GM20431 (cell line): ENCODE data around the gene INO80B.

Experiments used
- in situ Hi-C: fragments of 300-500 bp; cut with MseI, MboI; formaldehyde crosslinking; loops from one replicate; pipeline ENCODE4 v1.15.0; 2020; ENCODE audit warnings: low sequenced_read_pairs; ENCODE audit not compliant: unreplicated experiment

INO80B gene

DNA sequence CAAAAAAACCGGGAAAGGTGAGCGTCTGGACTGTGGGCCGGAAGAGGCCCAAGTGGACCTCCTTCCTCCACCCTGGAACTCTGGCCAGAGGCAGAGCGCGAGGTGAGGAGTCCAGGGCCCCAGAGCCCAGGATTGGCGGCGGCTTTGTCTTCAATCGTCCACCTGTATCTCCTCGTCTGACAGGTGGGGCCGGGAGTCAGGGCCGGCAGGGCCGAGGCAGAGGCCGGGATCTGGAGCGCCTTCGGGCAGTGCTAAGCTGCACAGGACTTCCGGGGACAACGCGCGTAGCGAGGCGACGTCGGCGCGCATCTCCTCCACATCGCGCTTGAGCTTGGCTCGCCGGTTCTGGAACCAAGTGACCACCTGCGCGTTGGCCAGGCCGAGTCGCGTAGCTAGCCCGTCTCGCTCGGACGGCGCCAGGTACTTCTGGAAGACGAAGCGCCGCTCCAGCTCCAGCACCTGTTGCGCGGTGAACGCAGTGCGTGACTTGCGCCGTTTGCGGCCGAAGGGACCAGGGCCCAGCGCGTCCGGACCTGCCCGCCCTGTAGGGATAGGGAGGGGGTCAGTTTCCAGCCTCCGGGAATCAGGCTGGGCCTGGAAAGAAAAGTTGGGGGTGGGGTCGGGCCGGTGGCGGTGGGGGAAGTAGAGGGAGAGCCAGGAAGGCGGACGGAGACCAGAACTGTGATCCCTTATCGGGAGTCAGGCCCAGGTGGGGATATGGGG is 43.1 kb downstream of the INO80B start:
- in situ Hi-C loops = loop anchor here (25.0 kb wide), 1 partner anchor 89 kb away; no protein-coding TSS in a partner anchor

DNA sequence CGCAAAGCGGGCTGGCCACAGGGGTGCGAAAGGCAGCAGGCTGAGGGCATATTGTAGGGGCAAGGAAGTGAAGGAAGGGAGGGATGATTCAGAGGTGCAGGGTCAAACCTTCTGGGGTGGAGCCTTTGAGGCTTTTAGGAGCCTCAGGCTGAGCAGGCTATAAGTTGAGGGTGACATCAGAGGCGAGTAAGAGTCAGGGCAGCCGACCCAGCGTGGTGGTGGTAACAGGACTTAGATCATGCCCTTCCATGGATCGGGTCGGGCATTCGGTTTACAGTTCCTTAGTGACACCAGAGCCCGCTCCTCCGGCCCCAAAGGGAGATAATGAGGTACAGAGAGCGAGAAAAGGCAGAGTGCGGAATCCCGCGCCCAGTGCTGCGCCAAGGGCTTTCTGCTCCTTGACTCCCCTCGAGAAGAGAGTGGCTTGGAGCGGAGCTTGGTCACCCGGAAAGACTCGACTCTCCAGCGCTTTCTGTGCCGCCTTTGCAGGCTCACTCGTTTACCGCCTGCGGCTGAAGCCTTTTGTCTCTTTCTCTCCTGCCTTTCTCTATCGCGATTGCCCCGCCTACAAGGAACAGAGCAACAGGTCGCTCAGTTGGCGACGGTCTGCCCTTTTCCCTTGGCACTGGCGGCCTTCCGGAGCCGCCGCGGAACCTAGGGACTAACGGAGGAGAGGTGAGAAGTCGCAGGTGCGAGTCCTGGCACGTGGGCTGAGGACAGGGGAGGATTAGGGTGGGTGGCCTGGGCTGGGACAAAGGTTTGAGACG is 43.8 kb downstream of the INO80B start:
- in situ Hi-C loops = loop anchor here (25.0 kb wide), 1 partner anchor 89 kb away; no protein-coding TSS in a partner anchor

- in situ Hi-C loops = loop anchor here (25.0 kb wide), 1 partner anchor 88 kb away; no protein-coding TSS in a partner anchor
These were observed 44.5 kb downstream of the INO80B start, which contains the start of gene LBX2 for GRCh38 chr2:74499267-74499939. Gene LBX2, minus strand, starts transcription at chr2:74499603. Its CDS starts 66 bp downstream, at chr2:74499537.

DNA sequence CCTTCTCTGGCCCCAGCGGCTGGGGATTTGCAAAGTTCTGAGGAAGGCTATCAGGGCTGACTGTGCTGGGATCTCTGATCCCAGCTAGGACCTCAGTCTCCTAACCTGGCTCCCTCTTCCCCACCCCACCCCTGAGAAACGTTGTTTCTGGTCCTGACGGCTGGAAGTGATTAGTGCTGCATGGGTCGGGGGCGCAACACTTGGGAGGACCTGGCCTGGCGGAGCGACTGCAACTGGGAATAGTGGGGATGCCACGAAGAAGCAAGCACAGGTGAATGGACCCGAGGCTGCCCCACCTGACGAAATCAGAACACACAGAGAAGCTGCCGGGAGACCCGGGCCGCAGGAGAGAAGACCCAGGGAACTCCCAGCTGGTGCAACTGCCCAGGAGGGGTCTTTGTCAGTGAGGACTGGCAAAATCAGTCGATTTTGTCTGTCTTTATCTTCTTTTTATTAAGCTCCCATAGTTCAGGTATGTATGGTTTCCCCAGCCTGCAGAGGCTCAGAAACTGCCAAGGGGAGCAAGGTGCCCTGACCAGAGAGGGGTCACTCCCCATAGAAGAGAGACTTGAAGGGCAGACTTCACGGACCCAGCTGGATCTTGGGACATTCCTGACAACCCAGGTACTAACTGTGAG is 45.2 kb downstream of the INO80B start:
- in situ Hi-C loops = loop anchor here (25.0 kb wide), 1 partner anchor 87 kb away; no protein-coding TSS in a partner anchor

- in situ Hi-C loops = no loop called here
These were observed 45.7 kb downstream of the INO80B start for GRCh38 chr2:74500578-74500946.

DNA sequence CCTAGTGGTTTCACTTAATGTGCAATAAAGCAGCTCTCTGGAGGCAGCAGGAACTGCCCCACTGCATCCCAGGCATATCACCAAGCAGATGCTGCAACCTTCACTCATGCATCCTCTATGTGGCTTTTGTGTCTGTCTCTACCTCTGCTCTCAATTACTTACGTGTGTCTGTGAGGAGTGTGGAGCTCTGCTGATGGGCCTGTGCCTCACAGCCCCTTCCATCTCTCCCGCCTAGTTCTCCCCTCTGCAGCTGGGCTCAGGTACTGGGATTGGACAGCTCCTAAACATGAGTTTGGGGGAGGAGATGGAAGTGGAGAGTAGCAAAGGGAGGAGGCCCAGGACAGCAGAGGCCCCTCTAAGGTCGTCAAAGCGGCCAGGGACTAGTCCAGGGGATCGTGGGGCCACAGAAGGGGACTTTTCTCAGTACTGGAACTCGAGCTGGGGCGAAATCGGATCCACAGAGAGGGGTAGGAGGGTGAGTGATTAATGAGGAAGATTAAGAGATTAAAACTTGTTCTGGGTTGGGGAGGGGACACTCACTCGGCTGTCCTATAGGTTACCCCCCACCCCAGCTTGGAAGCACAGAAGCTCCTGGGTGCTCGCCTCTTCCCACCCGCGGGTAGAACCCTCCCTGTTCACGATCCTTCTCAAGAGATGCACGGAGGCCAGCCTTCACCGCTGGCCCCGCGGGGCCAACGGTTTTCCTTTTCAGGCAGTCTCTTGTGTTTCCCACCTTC is 46.6 kb downstream of the INO80B start:
- in situ Hi-C loops = no loop called here

- in situ Hi-C loops = no loop called here
These were observed 47.3 kb downstream of the INO80B start for GRCh38 chr2:74502147-74502719.

DNA sequence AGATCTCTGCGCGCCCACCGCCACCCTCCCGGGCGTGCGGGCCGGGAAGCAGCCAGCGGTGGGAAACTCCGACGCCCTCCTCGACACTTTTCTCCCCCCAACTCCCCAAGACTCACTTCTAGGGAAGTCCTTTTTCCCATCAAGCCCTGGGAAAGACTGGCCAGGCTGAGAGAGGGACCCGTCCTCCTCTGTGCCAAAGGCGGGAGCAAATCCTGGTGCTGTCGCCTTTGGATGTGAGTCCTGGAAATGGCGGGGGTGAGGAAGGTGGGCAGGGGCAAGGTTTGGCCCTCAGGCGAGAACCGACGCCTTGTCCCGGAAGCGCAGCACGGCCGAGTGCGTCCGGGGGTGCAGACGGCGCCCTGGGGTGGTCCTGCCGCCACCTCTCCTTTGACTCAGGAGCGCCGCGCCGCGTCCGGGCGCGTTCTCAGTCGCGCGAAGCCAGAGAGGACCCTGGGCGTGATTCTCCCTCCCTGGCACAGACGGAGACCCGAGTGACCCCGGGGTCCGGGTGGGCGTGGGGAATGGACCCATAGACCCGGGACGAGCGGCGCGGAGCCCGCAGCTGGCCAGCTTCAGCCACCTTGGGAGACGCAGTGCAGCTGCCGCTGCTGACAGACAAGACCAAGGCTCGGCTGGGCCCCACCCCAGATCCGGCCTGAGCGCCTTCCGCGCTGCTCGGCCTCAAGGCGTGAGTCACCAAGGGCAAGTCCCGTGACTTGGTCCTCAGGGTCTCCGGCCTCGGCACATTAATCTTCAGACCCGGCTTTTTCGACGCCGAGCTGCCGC is 48.0 kb downstream of the INO80B start:
- in situ Hi-C loops = no loop called here

GRCh38 chr2:74503506-74504475 is 48.9 kb downstream of the INO80B start:
- in situ Hi-C loops = no loop called here

- in situ Hi-C loops = no loop called here
These were observed 49.7 kb downstream of the INO80B start for GRCh38 chr2:74504591-74504990.

GRCh38 chr2:74505448-74506246 is 50.8 kb downstream of the INO80B start:
- in situ Hi-C loops = no loop called here

- in situ Hi-C loops = no loop called here
These were observed 52.4 kb downstream of the INO80B start, which contains the start of gene PCGF1 for GRCh38 chr2:74507145-74507925. Gene PCGF1, minus strand, starts transcription at chr2:74507695. Its CDS starts 27 bp downstream, at chr2:74507668.
